Prostate gland (tissue), 2 donors: ENCODE results near the gene FAM222A.

Source experiments
- CTCF ChIP-seq, 4 experiments: fragments of 200-600 bp in 2 of 4; fragments of 450-650 bp in 2 of 4; sonication (generic) in 2 of 4; IDR thresholded peaks; 1 replicate in 3 of 4; 2 replicates in 1 of 4; pipeline ENCODE4 v1.5.1; 2016 to 2019; ENCODE audit warnings: antibody characterized with exemption in 4 of 4, mild to moderate bottlenecking in 2 of 4, moderate library complexity in 2 of 4
- POLR2A ChIP-seq: fragments of 450-650 bp; IDR thresholded peaks from one replicate; pipeline ENCODE4 v1.6.1; 2016; ENCODE audit warnings: antibody characterized with exemption, mild to moderate bottlenecking

- TF ChIP-seq POLR2A (no peak), CTCF (IDR thresholded peaks at IDR 0.05) (no peak)
These were observed 5.7 kb downstream of the FAM222A start for GRCh38 chr12:109719123-109720022.
